H9 (cell line): Measurements from ENCODE around the gene WNT7B. TPM values are rescaled to one million over a fixed set of nuclear protein-coding genes. Genes with fewer than 3 reads are reported as not detected.

Experiments used
- DNase-seq: peaks from one replicate; pipeline ENCODE4 v3.0.0-alpha.2; 2017
- H2AFZ ChIP-seq: one replicate; pipeline ENCODE4 v1.6.1; 2013; ENCODE audit warnings: mild to moderate bottlenecking, low read length, control low read depth, moderate library complexity
- H2AK5ac ChIP-seq: 2 replicates; pipeline ENCODE4 v1.6.1; 2013; ENCODE audit warnings: low read length, control low read depth, mixed read lengths; ENCODE audit not compliant: insufficient read length
- H2BK120ac ChIP-seq: one replicate; pipeline ENCODE4 v1.6.1; 2013; ENCODE audit warnings: low read depth, mild to moderate bottlenecking, low read length, control low read depth, inconsistent platforms; ENCODE audit not compliant: poor library complexity, severe bottlenecking
- H2BK12ac ChIP-seq: 2 replicates; pipeline ENCODE4 v1.6.1; 2013; ENCODE audit warnings: low read length, control low read depth, mixed read lengths, low read depth; ENCODE audit not compliant: insufficient read length
- H2BK15ac ChIP-seq: 2 replicates; pipeline ENCODE4 v1.6.1; 2013; ENCODE audit warnings: low read depth, low read length, control low read depth
- H2BK20ac ChIP-seq: one replicate; pipeline ENCODE4 v1.6.1; 2013; ENCODE audit warnings: low read depth, mild to moderate bottlenecking, low read length, control low read depth, inconsistent platforms; ENCODE audit not compliant: poor library complexity, severe bottlenecking
- H2BK5ac ChIP-seq: 2 replicates; pipeline ENCODE4 v1.6.1; 2013; ENCODE audit warnings: low read length, control low read depth, mixed read lengths; ENCODE audit not compliant: insufficient read length
- H3K14ac ChIP-seq: 2 replicates; pipeline ENCODE4 v1.6.1; 2013; ENCODE audit warnings: low read length, control low read depth; ENCODE audit not compliant: insufficient read depth
- H3K18ac ChIP-seq: 2 replicates; pipeline ENCODE4 v1.6.1; 2013; ENCODE audit warnings: low read depth, mild to moderate bottlenecking, mixed read lengths, low read length, control low read depth; ENCODE audit not compliant: insufficient read length
- H3K23ac ChIP-seq: 2 replicates; pipeline ENCODE4 v1.6.1; 2013; ENCODE audit warnings: low read length, control low read depth, mixed read lengths, low read depth; ENCODE audit not compliant: insufficient read length
- H3K23me2 ChIP-seq: 2 replicates; pipeline ENCODE4 v1.6.1; 2013; ENCODE audit warnings: low read depth, mild to moderate bottlenecking, mixed read lengths, low read length, control low read depth; ENCODE audit not compliant: insufficient read length, poor library complexity, severe bottlenecking
- H3K27ac ChIP-seq: 2 replicates; pipeline ENCODE4 v1.5.1; 2013; ENCODE audit warnings: low read length, control low read depth, mixed read lengths, low read depth; ENCODE audit not compliant: insufficient read length
- H3K27me3 ChIP-seq: 2 replicates; pipeline ENCODE4 v1.6.1; 2013; ENCODE audit warnings: low read length, control low read depth, inconsistent platforms; ENCODE audit not compliant: insufficient read depth
- H3K4ac ChIP-seq: 2 replicates; pipeline ENCODE4 v1.6.1; 2013; ENCODE audit warnings: low read depth, mild to moderate bottlenecking, control low read depth, inconsistent platforms, low read length, moderate library complexity
- H3K4me1 ChIP-seq: 2 replicates; pipeline ENCODE4 v1.6.1; 2013; ENCODE audit warnings: low read length, control low read depth, inconsistent platforms; ENCODE audit not compliant: insufficient read depth
- H3K4me2 ChIP-seq: 2 replicates; pipeline ENCODE4 v1.6.1; 2013; ENCODE audit warnings: low read length, control low read depth, mixed read lengths; ENCODE audit not compliant: insufficient read length, insufficient read depth
- H3K56ac ChIP-seq: 2 replicates; pipeline ENCODE4 v1.6.1; 2013; ENCODE audit warnings: low read depth, mild to moderate bottlenecking, mixed read lengths, low read length, control low read depth; ENCODE audit not compliant: insufficient read length
- H3K79me1 ChIP-seq: 2 replicates; pipeline ENCODE4 v1.6.1; 2013; ENCODE audit warnings: low read depth, mild to moderate bottlenecking, moderate library complexity, low read length, control low read depth, inconsistent platforms; ENCODE audit not compliant: insufficient read depth, poor library complexity, severe bottlenecking
- H3K79me2 ChIP-seq: 2 replicates; pipeline ENCODE4 v1.6.1; 2013; ENCODE audit warnings: low read length, control low read depth, inconsistent platforms; ENCODE audit not compliant: insufficient read depth
- H3K9ac ChIP-seq: 2 replicates; pipeline ENCODE4 v1.6.1; 2013; ENCODE audit warnings: low read length, control low read depth, mixed read lengths; ENCODE audit not compliant: insufficient read length; ENCODE audit errors: extremely low read depth
- H3K9me3 ChIP-seq: one replicate; pipeline ENCODE4 v1.6.1; 2013; ENCODE audit warnings: low read depth, low read length, inconsistent platforms; ENCODE audit not compliant: control insufficient read depth
- H3T11ph ChIP-seq: one replicate; pipeline ENCODE4 v1.6.1; 2013; ENCODE audit warnings: mild to moderate bottlenecking, low read length, control low read depth, inconsistent platforms
- H4K20me1 ChIP-seq: one replicate; pipeline ENCODE4 v1.6.1; 2013; ENCODE audit not compliant: control insufficient read depth, insufficient read length, insufficient read depth
- H4K5ac ChIP-seq: 2 replicates; pipeline ENCODE4 v1.6.1; 2013; ENCODE audit warnings: low read depth, mild to moderate bottlenecking, mixed read lengths, low read length, control low read depth; ENCODE audit not compliant: insufficient read length
- H4K8ac ChIP-seq: replicated peaks from 2 replicates; pipeline ENCODE4 v1.6.1; 2013; ENCODE audit warnings: low read length, control low read depth, mixed read lengths, low read depth; ENCODE audit not compliant: insufficient read length
- H4K91ac ChIP-seq: 2 replicates; pipeline ENCODE4 v1.6.1; 2013; ENCODE audit warnings: low read depth, mild to moderate bottlenecking, moderate library complexity, mixed read lengths, low read length, control low read depth; ENCODE audit not compliant: insufficient read length
- H3K27ac Mint-ChIP-seq, 3 experiments: 2 replicates in 2 of 3; 3 replicates in 1 of 3; pipeline ENCODE4 v1.8.0; 2020 to 2021; ENCODE audit warnings: mixed read lengths in 3 of 3, mild to moderate bottlenecking in 1 of 3, moderate library complexity in 1 of 3
- H3K27me3 Mint-ChIP-seq: 2 replicates; pipeline ENCODE4 v1.8.0; 2021; ENCODE audit warnings: low read depth, mild to moderate bottlenecking, moderate library complexity, mixed read lengths
- H3K36me3 Mint-ChIP-seq, 3 experiments: 2 replicates in 2 of 3; 3 replicates in 1 of 3; pipeline ENCODE4 v1.8.0; 2020 to 2021; ENCODE audit warnings: low read depth in 3 of 3, mixed read lengths in 3 of 3; ENCODE audit not compliant: insufficient read depth in 1 of 3
- H3K4me1 Mint-ChIP-seq, 2 experiments: 2 replicates each; pipeline ENCODE4 v1.8.0; 2020; ENCODE audit warnings: mixed read lengths in 2 of 2
- H3K4me3 Mint-ChIP-seq, 2 experiments: 2 replicates in 1 of 2; 3 replicates in 1 of 2; pipeline ENCODE4 v1.8.0; 2020 to 2021; ENCODE audit warnings: mild to moderate bottlenecking in 2 of 2, mixed read lengths in 2 of 2, moderate library complexity in 1 of 2
- H3K9me3 Mint-ChIP-seq, 2 experiments: 2 replicates in 1 of 2; 3 replicates in 1 of 2; pipeline ENCODE4 v1.8.0; 2020; ENCODE audit warnings: mild to moderate bottlenecking in 2 of 2, mixed read lengths in 2 of 2, moderate library complexity in 1 of 2
- CTCF ChIP-seq: fragments of 200-600 bp; sonication (generic); conservative IDR thresholded peaks from 3 replicates; pipeline ENCODE4 v1.8.0; 2021; ENCODE audit warnings: antibody characterized with exemption, mild to moderate bottlenecking
- WGBS: extraction: QIAGEN DNeasy Blood & Tissue Kit; methylation state at CpG from one replicate; pipeline ENCODE4 v1.1.7; 2013; ENCODE audit warnings: missing lambda C conversion rate, low lambda C conversion rate, mixed read lengths; ENCODE audit not compliant: insufficient read length; ENCODE audit errors: extremely low coverage; 5-methylcytosine and 5-hydroxymethylcytosine counted together
- total RNA-seq: library from RNA; stranded (reverse); gene quantifications from 2 replicates; pipeline ENCODE4 v1.2.1, GENCODE V29; 2021

Gene WNT7B
- total RNA-seq, 1 experiment from 2014 or later: 0.09 TPM

DNA sequence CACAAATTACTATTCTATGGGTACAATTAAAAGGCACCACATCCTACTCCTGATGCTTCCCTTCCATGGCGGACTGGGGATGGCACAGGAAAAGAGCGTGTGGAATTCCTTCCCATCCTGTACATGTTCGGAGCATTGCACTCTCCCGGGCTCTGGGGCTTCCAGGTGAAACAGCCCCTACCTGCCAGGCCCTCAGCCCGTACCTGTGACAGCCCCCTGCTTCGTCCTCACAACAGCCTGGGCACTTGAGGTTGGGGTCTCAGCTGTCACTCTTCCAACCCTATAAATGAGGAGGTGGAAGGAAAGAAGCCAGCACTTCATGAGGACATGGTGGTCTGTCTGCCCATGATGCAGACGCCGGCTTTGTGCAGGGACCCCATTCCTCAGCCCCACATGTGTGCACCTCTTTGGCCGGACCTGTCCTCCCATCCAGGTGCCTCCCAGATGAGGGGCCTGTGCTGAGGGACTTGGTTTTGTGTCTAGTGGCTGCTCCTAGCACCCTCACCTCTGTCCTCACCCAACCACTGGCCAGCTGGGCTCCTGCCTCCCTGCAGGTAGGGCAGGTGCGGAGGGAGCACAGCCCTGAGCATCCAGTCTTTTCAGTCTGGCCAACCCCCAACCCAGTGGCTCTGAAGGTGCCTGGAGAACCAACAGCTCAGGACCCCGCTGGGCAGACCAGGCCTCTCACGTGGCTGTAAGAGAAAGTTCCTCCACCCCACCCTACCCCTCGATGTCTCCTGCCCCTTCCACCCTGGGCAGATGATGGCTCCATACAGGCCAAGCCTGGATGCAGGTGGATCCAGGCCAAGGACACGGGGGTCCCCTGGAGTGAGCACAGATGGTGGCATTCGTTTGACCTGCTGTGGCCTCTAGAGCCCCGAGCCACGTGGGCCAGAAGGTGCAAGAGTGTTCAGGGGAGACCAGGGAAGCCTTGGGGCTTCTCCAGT, 23.4 kb upstream of the WNT7B start:
- Histone ChIP-seq H2BK5ac (no peak overlapping the region), H2AFZ (no peak overlapping the region), H2BK15ac (no peak overlapping the region), H3K23me2 (no peaks in the 10 kb centered on the region), H2BK12ac (no peak overlapping the region), H2BK120ac (no peak overlapping the region), H3K23ac (no peak overlapping the region), H3K14ac (no peak overlapping the region; the same call in 1 of the 2 replicates), H3K27me3 (no peaks in the 10 kb centered on the region), H2AK5ac (no peak overlapping the region), H3K79me1 (no peaks in the 10 kb centered on the region), H3K27ac (no peak overlapping the region), H4K8ac (no peak overlapping the region), H3K4me2 (no peak overlapping the region), H3K9me3 (no peaks in the 10 kb centered on the region), H3K4ac (no peak overlapping the region), H4K5ac (no peak overlapping the region), H3K4me1 (no peaks in the 10 kb centered on the region), H3K56ac (no peak overlapping the region), H3K79me2 (no peaks in the 10 kb centered on the region), H3K9ac (no peak overlapping the region), H3K18ac (no peak overlapping the region), H4K20me1 (no peaks in the 10 kb centered on the region), H2BK20ac (no peak overlapping the region), H3T11ph (no peak overlapping the region), H4K91ac (no peak overlapping the region)
- DNase-seq: no peak
- Mint-ChIP-seq H3K36me3 (no peaks in the 10 kb centered on the region), H3K4me3 (no peak overlapping the region), H3K4me1 (peaks cover 3 to 11% of the 10 kb centered on the region in 2 experiments), H3K27ac (no peak overlapping the region), H3K27me3 (peaks cover 4% of the 10 kb centered on the region), H3K9me3 (no peaks in the 10 kb centered on the region)
- no peak for TF ChIP-seq CTCF
- WGBS: no CpG with 5 or more reads among the region's 17 CpGs
